Fibroblast of mammary gland (primary cell): Measurements from ENCODE around the gene NCOR1.
"Not testable (repeated sequence)": the region's sequence is repeated elsewhere in the genome, so short reads cannot be mapped to it uniquely, and the experiment has no call there.

ENCODE experiments used
- DNase-seq: peaks from one replicate; pipeline ENCODE4 v3.0.0-alpha.2; 2010; ENCODE audit warnings: low read depth
- H3K4me3 ChIP-seq: 2 replicates; pipeline ENCODE4 v1.5.1; 2011; ENCODE audit warnings: low read depth, mild to moderate bottlenecking, low read length, moderate library complexity; ENCODE audit not compliant: control insufficient read depth
- TF ChIP-seq, protein P1 (sequence below): conservative IDR thresholded peaks from 2 replicates; pipeline ENCODE4 v1.5.1; 2011; ENCODE audit warnings: low read depth, low read length, inconsistent platforms; ENCODE audit not compliant: control insufficient read depth, insufficient read depth

NCOR1 gene

DNA sequence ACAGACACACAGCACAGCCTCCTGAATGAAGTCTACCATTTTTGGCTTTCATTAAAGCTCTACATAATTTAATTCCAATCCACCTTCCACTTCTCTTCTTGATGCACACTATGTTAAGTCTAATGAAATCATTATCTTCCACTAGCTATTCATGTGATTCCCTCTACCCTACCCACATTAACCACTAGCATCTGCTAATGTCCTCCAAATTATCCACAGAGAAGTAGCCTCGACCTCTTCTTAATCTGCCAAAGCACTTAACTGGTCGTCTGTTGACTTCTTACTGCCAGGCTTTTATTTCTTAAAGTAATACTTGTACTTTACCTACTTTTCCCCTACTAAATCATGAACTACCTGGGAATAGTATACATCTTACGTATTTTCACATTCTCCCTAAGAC is 91.8 kb downstream of the NCOR1 start:
- TF ChIP-seq, protein P1, sequence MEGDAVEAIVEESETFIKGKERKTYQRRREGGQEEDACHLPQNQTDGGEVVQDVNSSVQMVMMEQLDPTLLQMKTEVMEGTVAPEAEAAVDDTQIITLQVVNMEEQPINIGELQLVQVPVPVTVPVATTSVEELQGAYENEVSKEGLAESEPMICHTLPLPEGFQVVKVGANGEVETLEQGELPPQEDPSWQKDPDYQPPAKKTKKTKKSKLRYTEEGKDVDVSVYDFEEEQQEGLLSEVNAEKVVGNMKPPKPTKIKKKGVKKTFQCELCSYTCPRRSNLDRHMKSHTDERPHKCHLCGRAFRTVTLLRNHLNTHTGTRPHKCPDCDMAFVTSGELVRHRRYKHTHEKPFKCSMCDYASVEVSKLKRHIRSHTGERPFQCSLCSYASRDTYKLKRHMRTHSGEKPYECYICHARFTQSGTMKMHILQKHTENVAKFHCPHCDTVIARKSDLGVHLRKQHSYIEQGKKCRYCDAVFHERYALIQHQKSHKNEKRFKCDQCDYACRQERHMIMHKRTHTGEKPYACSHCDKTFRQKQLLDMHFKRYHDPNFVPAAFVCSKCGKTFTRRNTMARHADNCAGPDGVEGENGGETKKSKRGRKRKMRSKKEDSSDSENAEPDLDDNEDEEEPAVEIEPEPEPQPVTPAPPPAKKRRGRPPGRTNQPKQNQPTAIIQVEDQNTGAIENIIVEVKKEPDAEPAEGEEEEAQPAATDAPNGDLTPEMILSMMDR, result no peak
- no peak overlapping the region for H3K4me3 ChIP-seq
- DNase-seq, result no peak

DNA sequence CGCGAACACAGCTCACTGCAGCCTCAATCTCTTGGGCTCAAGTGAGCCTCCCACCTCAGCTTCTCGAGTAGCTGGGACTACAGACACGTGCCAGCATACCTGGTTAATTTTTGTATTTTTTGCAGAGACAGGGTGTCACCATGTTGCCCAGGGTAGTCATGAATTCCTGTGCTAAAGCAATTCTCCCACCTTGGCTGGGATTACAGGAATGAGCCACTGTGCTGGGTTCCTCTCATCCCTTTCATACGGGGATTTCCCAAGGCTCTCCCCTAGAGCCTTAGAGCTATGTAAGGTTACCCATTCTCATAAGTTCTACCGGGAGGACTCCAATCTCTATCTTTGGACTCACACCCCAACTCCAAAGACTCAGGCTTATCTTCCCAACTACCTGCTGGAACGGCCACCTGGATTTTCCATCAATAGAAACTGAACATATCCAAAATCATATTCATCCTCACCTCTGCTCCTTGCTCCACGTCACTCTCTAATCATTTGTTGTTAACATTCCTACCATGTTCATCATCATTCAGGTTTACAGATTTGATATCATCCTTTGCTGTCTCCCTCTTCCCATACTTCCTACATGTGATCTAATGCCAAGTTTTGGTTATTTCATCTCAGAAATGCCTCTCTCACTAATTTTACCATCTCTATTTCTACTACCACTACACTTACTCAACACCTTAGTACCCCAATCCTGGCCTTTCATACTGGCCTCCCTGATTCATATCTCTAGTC is 92.5 kb downstream of the NCOR1 start:
- TF ChIP-seq, protein P1, result no peak
- no peak overlapping the region for H3K4me3 ChIP-seq
- no peak for DNase-seq

DNA sequence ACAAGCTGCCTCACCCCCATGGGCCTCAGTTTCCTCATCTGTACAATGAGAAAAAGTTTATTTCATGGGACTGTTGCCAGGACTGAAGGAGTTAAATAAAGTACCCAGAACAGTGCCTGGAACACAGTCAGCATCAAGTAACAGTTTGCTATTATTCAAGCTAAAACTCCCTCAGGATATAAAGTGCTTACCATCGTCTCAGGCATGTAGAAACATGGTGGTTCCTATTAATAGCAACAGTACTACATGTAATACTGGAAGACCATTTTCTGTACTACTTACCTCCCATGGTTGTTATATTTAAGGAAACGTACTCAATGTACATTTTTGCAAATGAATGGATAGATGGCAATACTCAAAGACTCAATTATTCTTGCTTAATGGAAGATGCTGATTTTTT is 93.4 kb downstream of the NCOR1 start:
- no peak overlapping the region for H3K4me3 ChIP-seq
- no peak for DNase-seq
- TF ChIP-seq, protein P1, result no peak

DNA sequence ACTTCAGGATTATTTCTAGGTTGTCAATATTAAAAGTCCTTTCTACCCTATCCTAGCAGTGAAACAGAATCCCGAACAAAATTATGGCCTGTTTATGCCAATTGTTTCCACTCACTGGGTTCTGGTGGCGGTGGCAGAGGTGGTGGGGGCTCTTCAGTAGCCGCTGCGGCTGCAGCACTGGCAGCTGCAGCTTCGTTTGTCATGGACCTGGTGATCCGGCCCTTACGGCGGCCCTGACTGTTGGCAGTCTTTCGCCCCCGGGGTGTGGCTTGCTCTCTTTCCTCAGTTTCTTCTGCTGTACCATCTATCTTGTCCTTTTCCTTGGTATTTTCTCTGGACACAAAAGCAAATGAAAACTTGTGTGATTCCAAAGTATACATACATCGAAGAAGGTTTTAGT is 94.4 kb downstream of the NCOR1 start:
- DNase-seq, result no peak
- H3K4me3 ChIP-seq, result no peak overlapping the region
- TF ChIP-seq, protein P1, result no peak

DNA sequence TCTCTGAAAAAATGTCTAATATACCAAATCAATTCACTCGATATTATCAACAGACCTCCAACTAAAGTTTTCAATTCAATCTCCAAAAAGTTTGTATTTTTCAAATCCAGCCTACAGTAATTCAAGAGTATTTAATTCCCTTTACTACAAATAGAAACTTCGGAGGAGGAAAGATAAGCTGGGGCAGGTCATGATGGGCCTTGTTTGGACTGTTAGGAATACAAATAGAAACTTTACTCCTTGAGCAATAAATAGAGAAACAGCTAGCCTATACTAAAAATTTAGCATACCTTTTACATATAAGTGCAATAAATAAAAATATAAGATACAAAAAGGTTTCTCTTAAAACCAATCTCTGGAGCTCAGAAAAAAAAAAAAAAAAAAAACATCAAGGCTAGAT is 98.2 kb downstream of the NCOR1 start:
- no peak overlapping the region for H3K4me3 ChIP-seq
- DNase-seq, result no peak
- TF ChIP-seq, protein P1, result no peak

DNA sequence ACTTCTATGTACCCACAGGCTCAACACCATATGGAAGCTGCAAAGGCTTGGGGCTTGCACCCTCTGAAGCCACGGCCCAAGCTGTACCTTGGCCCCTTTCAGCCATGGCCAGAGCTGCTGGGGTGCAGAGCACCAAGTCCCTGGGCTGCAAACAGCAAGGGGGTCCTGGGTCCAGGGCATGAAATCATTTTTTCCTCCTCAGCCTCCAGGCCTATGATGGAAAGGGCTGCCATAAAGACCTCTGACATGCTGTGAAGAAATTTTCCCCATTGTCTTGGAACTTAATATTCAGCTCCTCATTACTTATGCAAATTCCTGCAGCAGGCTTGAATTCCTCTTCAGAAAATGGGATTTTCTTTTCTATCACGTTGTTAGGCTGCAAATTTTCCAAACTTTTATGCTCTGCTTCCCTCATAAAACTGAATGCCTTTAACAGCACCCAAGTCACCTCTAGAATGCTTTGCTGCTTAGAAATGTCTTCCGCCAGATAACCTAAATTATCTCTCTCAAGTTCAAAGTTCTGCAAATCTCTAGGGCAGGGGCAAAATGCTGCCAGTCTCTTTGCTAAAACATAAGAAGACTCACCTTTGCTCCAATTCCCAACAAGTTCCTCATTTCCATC is 100.1 kb downstream of the NCOR1 start:
- H3K4me3 ChIP-seq, DNase-seq: not testable (repeated sequence)

DNA sequence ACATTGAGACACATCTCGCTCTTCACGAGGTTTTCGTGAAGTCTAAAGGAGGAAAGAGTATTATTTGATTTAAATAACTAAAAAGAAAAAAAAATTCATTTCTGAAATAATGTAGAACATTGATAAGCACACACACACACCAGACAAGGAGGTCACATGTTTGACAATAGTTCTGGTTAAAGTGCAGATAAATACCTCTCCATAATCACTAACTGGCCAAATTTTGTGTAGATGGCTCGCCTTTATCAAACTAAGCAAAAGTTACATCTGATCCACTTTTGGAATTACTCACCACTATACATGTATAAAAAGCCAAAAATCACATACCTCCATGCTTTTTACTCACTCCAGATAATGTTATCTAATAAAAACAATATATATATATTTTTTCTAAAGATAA is 106.5 kb downstream of the NCOR1 start:
- DNase-seq, result no peak
- H3K4me3 ChIP-seq, result no peak overlapping the region
- TF ChIP-seq, protein P1, result no peak
